Ishikawa (cell line): ENCODE measurements around the gene PCDH15.

Source experiments
- CEBPB ChIP-seq: IDR thresholded peaks from 2 replicates; pipeline ENCODE4 v1.6.1; 2012
- CREB1 ChIP-seq: IDR thresholded peaks from 2 replicates; pipeline ENCODE4 v1.6.1; 2012; ENCODE audit warnings: low read depth
- EGR1 ChIP-seq: IDR thresholded peaks from 2 replicates; pipeline ENCODE4 v1.6.1; 2012
- EP300 ChIP-seq: IDR thresholded peaks from 2 replicates; pipeline ENCODE4 v1.6.1; 2012; ENCODE audit warnings: borderline replicate concordance
- FOXM1 ChIP-seq: IDR thresholded peaks from 2 replicates; pipeline ENCODE4 v1.6.1; 2012; ENCODE audit warnings: low read depth, borderline replicate concordance
- NFIC ChIP-seq: IDR thresholded peaks from 2 replicates; pipeline ENCODE4 v1.6.1; 2012
- RAD21 ChIP-seq: IDR thresholded peaks from 2 replicates; pipeline ENCODE4 v1.6.1; 2012; ENCODE audit warnings: low read depth
- TAF1 ChIP-seq: IDR thresholded peaks from 2 replicates; pipeline ENCODE4 v1.6.1; 2012; ENCODE audit warnings: low read depth, mild to moderate bottlenecking
- TCF12 ChIP-seq: IDR thresholded peaks from 2 replicates; pipeline ENCODE4 v1.6.1; 2012; ENCODE audit warnings: low read depth
- TEAD4 ChIP-seq: IDR thresholded peaks from 2 replicates; pipeline ENCODE4 v1.6.1; 2012
- YY1 ChIP-seq: IDR thresholded peaks from 2 replicates; pipeline ENCODE4 v1.6.1; 2012; ENCODE audit warnings: low read depth
- ZBTB7A ChIP-seq: IDR thresholded peaks from 2 replicates; pipeline ENCODE4 v1.6.1; 2012; ENCODE audit warnings: low read depth
- TF ChIP-seq, protein P1 (sequence below): IDR thresholded peaks from 2 replicates; pipeline ENCODE4 v1.6.1; 2012; ENCODE audit warnings: low read depth, mild to moderate bottlenecking
- TF ChIP-seq, protein P2 (sequence below): IDR thresholded peaks from 2 replicates; pipeline ENCODE4 v1.6.1; 2012
- TF ChIP-seq, protein P3 (sequence below): IDR thresholded peaks from 2 replicates; pipeline ENCODE4 v1.6.1; 2012

Gene PCDH15

DNA sequence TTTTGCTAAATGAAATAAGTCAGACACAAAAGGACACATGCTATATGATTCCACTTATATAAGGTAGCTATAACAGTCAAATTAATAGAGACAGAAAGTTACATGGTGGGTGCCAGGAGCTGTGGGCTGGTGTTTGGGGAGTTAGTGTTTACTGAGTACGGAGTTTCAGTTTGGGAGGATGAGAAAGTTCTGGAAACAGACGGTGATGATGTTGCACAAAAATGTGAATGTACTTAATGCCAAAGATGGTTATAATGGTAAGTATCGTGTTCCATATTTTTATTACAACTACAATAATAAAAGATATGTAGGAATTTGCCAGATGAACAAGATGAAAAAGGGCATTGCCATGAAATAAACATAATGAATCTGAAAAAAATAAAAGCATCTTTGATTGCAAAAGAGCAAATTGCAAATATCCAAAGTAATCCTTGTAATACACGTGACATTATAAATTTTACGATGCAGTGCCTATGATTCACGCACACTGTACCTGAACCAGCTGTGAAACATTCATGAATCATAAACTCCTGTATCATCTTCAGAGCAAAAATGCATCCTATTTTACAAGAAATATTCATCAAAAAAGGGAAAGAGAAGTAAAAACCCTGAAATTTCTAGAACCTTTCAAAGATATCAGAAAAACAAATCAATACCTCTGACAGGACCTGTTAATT is 676.7 kb downstream of the PCDH15 start:
- TF ChIP-seq CREB1 (no peak), TAF1 (no peak), TCF12 (no peak), RAD21 (no peak), EP300 (no peak), TEAD4 (no peak), EGR1 (no peak), ZBTB7A (no peak)
- TF ChIP-seq, protein P1, sequence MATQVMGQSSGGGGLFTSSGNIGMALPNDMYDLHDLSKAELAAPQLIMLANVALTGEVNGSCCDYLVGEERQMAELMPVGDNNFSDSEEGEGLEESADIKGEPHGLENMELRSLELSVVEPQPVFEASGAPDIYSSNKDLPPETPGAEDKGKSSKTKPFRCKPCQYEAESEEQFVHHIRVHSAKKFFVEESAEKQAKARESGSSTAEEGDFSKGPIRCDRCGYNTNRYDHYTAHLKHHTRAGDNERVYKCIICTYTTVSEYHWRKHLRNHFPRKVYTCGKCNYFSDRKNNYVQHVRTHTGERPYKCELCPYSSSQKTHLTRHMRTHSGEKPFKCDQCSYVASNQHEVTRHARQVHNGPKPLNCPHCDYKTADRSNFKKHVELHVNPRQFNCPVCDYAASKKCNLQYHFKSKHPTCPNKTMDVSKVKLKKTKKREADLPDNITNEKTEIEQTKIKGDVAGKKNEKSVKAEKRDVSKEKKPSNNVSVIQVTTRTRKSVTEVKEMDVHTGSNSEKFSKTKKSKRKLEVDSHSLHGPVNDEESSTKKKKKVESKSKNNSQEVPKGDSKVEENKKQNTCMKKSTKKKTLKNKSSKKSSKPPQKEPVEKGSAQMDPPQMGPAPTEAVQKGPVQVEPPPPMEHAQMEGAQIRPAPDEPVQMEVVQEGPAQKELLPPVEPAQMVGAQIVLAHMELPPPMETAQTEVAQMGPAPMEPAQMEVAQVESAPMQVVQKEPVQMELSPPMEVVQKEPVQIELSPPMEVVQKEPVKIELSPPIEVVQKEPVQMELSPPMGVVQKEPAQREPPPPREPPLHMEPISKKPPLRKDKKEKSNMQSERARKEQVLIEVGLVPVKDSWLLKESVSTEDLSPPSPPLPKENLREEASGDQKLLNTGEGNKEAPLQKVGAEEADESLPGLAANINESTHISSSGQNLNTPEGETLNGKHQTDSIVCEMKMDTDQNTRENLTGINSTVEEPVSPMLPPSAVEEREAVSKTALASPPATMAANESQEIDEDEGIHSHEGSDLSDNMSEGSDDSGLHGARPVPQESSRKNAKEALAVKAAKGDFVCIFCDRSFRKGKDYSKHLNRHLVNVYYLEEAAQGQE = no peak
- TF ChIP-seq, protein P2, sequence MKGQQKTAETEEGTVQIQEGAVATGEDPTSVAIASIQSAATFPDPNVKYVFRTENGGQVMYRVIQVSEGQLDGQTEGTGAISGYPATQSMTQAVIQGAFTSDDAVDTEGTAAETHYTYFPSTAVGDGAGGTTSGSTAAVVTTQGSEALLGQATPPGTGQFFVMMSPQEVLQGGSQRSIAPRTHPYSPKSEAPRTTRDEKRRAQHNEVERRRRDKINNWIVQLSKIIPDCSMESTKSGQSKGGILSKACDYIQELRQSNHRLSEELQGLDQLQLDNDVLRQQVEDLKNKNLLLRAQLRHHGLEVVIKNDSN = no peak

DNA sequence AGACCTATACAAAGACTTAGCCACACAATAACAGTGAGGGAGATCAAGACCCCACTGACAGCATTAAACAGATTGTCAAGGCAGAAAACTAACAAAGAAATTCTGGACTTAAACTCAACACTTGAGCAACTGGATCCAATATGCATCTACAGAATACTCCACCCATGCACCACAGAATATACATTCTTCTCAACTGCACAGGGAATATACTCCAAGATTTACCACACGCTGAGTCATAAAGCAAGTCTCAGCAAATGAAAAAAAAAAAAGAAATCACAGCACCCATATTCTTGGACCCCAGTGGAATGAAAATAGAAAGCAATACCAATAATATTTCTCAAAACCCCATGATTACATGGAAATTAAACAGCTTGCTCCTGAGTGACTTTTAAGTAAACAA is 680.2 kb downstream of the PCDH15 start:
- TF ChIP-seq TCF12 = no peak

DNA sequence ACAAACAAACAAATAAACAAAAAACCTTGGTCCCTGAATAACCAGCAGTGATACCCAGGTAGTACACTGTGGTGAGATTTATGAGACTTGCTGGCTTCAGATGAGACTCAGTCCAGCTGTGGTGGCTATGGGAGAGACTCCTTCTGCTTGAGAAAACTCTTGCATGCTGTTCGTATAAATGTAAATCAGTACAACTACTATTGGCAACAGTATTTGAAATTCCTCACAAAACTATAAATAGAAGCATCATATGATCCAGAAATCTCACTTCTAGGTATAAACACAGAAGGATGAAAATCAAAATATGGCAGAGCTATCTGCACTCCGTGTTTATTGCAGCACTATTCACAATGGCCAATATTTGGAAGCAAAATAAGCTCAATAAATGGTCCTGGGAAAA is 692.1 kb downstream of the PCDH15 start:
- TF ChIP-seq, protein P1 = no peak
- TF ChIP-seq YY1 (no peak), EP300 (no peak), TCF12 (no peak), TEAD4 (no peak), CREB1 (no peak), ZBTB7A (no peak), RAD21 (no peak), NFIC (no peak), CEBPB (no peak), TAF1 (no peak), EGR1 (no peak), FOXM1 (no peak)
- TF ChIP-seq, protein P3, sequence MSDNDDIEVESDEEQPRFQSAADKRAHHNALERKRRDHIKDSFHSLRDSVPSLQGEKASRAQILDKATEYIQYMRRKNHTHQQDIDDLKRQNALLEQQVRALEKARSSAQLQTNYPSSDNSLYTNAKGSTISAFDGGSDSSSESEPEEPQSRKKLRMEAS = no peak
- TF ChIP-seq, protein P2 = no peak

DNA sequence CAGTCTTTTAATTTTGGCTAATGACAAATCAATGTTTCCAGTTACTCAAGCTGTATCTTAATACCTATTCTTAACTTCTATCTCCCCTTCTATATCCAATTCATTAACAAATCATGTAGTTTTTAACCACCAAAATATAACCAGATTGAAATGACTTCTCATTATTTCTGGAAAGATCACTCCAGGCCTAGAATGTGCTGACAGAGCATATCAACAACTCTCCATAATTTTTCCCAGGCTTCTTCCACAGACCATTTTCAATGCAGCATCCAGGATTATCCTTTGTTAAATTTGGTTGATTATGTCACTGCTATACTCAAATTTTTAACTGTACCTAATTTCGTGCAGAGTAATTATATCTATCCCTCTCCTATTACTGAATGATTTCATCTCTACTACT is 704.1 kb downstream of the PCDH15 start:
- TF ChIP-seq EGR1 = no peak
- no peak for TF ChIP-seq RAD21
- TF ChIP-seq ZBTB7A = no peak
- TF ChIP-seq, protein P3 = no peak
- TF ChIP-seq EP300 = no peak

DNA sequence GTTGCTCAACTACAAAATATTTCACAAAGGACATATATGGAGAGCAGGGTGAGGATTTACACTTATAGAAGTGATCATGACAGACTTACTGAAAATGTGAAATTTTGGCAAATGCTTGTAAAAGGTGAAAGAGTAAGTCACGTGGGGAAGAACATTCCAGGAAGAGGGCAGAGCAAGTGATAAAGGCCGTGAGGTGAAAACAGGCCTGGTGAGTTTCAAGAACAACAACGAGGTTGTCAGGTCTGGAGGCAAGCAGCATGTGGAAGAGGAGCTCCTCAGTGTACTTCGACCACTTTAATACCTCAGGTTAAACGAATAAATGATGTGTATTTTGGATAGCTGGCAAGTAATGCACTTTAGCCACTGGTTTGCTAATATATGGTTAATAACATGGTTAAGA is 706.7 kb downstream of the PCDH15 start:
- TF ChIP-seq TCF12 (no peak), EP300 (no peak), ZBTB7A (no peak), EGR1 (no peak), CREB1 (no peak), FOXM1 (no peak), CEBPB (no peak), YY1 (no peak), TAF1 (no peak), NFIC (no peak), TEAD4 (no peak)
- TF ChIP-seq, protein P3 = no peak
- TF ChIP-seq, protein P2 = no peak
- TF ChIP-seq, protein P1 = no peak
